Smooth muscle cell of the brain vasculature (primary cell): ENCODE data around the gene KRT23.

Experiments used
- DNase-seq: peaks from one replicate; pipeline ENCODE4 v3.0.0-alpha.2; 2012; ENCODE audit warnings: low read depth, low spot score

Gene KRT23

GRCh38 chr17:40937384-40937819 is at the start of gene KRT23:
KRT23 (minus strand) TSS chr17:40937646; CDS start chr17:40936603, 1,043 bp downstream.
- no peak for DNase-seq

GRCh38 chr17:40986920-40987319 is 49.5 kb upstream of the KRT23 start:
- no peak for DNase-seq

GRCh38 chr17:40984226-40984625 is 46.8 kb upstream of the KRT23 start, which contains the start of gene KRT40:
KRT40 (minus strand) TSS chr17:40984326; CDS start chr17:40984273, 53 bp downstream.
- no peak for DNase-seq

GRCh38 chr17:40981115-40981514 is 43.7 kb upstream of the KRT23 start:
- DNase-seq: no peak

- DNase-seq: peak; percentile 20
Measured at GRCh38 chr17:40980596-40980995, 43.1 kb upstream of the KRT23 start.

- no peak for DNase-seq
Measured at GRCh38 chr17:40980117-40980516, 42.7 kb upstream of the KRT23 start.

GRCh38 chr17:40978575-40979151 is 41.2 kb upstream of the KRT23 start:
- no peak for DNase-seq

GRCh38 chr17:40975516-40975915 is 38.1 kb upstream of the KRT23 start:
- DNase-seq: no peak

GRCh38 chr17:40974366-40974765 is 36.9 kb upstream of the KRT23 start:
- DNase-seq: no peak

GRCh38 chr17:40967582-40967981 is 30.1 kb upstream of the KRT23 start:
- DNase-seq: no peak

- no peak for DNase-seq
Measured at GRCh38 chr17:40966848-40967247, 29.4 kb upstream of the KRT23 start, which contains the start of gene KRT39. KRT39 (minus strand) TSS chr17:40966948; CDS start chr17:40966856, 92 bp downstream.

- no peak for DNase-seq
Measured at GRCh38 chr17:40963838-40964237, 26.4 kb upstream of the KRT23 start.

- DNase-seq: no peak
Measured at GRCh38 chr17:40962059-40962561, 24.7 kb upstream of the KRT23 start.

- no peak for DNase-seq
Measured at GRCh38 chr17:40961591-40961990, 24.1 kb upstream of the KRT23 start.

GRCh38 chr17:40960144-40960543 is 22.7 kb upstream of the KRT23 start:
- no peak for DNase-seq

GRCh38 chr17:40958086-40958953 is 20.9 kb upstream of the KRT23 start:
- DNase-seq: no peak

- peak; percentile 31 for DNase-seq
Measured at GRCh38 chr17:40956401-40957254, 19.2 kb upstream of the KRT23 start.

GRCh38 chr17:40953881-40954280 is 16.4 kb upstream of the KRT23 start:
- DNase-seq: no peak

- no peak for DNase-seq
Measured at GRCh38 chr17:40952661-40953060, 15.2 kb upstream of the KRT23 start.

GRCh38 chr17:40952154-40952553 is 14.7 kb upstream of the KRT23 start:
- no peak for DNase-seq

GRCh38 chr17:40951011-40951622 is 13.7 kb upstream of the KRT23 start:
- no peak for DNase-seq
